ENCODE measurements around the gene KCNAB3. TPM values are rescaled to one million over a fixed set of nuclear protein-coding genes. Genes with fewer than 3 reads are reported as not detected.

The KCNAB3 gene
- polyA plus RNA-seq, 6 donors from 2014 or later, result 0.15 TPM; not detected in 5

DNA sequence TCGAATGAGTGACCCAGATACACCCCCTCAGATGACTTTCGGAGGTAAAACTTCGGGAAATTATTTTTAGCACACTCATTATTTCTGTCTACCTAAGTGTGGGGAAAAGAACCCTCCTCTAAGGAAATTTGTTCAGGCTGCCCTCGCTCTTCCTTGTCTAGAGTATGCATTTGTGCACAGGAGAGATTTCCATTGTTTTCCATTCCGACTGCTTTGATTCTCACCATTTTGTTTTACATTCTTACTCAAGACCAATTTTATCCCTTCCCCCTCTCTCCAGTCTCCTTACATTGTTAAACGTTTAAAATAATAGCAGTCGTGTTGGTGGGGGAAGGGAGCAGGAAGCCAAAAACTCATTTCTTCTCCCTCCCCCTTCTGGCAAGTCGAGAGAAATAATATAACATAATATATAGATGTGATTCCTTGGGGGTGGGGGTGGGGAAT is 42.6 kb downstream of the KCNAB3 start:
- no peaks in the 10 kb centered on the region for H3K36me3 Mint-ChIP-seq
- ATAC-seq (ENCODE audit: low read depth in 2 of 2), result peak; percentile 6 to 17
- H3K27me3 Mint-ChIP-seq, result no peaks in the 10 kb centered on the region
- DNase-seq, result no peak
- H3K4me1 Mint-ChIP-seq, result peaks cover 0 to 9% (median 0%) of the 10 kb centered on the region in 3 donors
- no peak overlapping the region for H3K4me3 Mint-ChIP-seq
- no peaks in the 10 kb centered on the region for H3K9me3 Mint-ChIP-seq
- H3K27ac Mint-ChIP-seq, result no peak overlapping the region

DNA sequence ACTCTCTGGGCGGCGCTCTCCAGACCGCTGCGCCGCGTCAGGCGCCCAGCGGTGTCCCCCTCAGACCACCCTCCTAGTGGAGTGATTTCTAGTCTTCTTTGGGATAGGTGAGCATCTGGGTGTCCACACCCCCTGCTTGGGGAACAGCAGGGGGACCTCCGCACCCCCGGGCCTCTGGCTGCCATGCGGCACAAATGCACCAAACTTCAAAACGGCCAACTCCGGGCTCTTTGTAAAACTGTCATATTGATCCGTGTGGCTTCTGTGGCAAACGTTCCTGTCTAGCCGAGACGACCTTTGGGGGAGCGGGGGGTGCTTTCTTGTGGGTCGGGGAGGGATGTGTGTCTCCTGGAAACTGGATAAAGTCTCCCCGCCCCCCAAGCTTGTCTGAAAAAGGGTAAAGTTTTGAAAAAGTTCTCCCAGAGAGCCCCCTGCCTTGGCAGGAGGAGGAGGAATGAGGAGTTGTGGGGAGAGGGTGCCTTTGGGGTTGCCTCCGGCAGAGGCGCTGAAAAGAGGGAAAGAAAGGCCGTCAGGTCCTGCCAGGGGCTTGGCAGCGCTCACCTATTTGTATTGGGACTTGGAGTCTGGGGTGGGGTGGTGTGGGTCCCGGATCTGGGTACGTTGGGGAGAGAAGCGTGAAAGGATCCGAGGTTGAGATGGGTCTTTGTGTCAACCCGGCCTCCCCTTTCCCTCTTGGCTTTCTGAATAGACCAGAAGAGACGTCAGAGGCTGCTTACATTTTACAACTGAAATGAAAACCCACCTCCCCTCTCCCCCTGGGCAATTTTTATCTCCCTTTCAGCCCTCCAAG is 43.2 kb downstream of the KCNAB3 start:
- DNase-seq, result peak; percentile 28
- H3K27ac Mint-ChIP-seq, result peak overlapping the region in 1 of 6 donors; percentile 97

DNA sequence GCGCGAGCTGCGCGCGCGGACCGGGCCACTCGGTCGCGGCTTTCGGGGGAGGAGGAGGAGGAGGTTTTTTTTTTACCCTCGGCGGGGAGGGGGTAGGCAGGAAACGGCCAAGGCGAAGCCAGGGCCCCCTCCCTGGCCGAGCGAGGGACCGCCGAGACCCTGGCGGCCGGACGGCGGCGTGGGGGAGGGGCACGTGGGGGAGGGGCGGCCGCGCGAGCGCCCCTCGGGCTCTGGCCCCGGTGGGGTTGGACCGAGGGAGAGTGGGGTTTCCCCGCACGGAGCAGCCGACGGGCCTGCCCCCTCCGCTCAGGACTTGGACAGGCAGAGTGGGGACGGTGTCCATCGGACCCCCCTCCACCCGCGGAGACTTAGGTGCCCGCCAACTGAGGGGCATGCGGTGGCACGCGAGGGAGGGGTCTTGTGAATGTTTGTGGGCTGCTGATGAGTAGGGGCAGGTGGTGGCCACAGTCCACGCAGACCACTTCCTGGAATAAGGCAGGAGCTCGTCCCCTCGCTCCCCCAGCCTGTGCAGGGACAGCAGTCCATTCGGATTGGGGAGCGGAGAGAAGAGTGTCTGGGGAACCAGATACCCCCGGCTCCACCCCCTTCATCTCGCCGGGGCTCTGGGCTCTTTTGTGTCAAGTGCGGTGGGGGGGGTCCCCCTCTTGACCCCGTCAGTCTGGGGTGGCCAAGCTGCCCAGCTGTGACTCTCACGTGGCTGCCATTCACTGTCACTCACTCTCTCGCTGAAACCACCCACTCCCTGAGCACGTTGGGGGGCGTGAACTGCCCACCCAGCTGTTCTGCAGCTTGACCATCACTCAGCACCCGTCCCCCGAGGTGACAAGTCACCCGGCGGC is 44.1 kb downstream of the KCNAB3 start:
- no peaks in the 10 kb centered on the region for H3K9me3 Mint-ChIP-seq
- peak; percentile 44 for DNase-seq
- H3K36me3 Mint-ChIP-seq, result no peaks in the 10 kb centered on the region
- peak overlapping the region in 5 of 8 donors; percentile 36 to 81 (median 54) for H3K4me3 Mint-ChIP-seq
- ATAC-seq (ENCODE audit: low read depth in 2 of 2), result peak; percentile 24 to 39
- H3K27me3 Mint-ChIP-seq, result no peaks in the 10 kb centered on the region
- H3K4me1 Mint-ChIP-seq, result peaks cover 0 to 9% (median 0%) of the 10 kb centered on the region in 3 donors
- peak overlapping the region in 1 of 6 donors; percentile 97 for H3K27ac Mint-ChIP-seq

More for the DNA sequence above, 43.2 kb downstream of the KCNAB3 start:
- Mint-ChIP-seq H3K4me3 (no peak overlapping the region), H3K27me3 (no peaks in the 10 kb centered on the region), H3K36me3 (no peaks in the 10 kb centered on the region), H3K9me3 (no peaks in the 10 kb centered on the region), H3K4me1 (peaks cover 0 to 9% (median 0%) of the 10 kb centered on the region in 3 donors)
- peak in 1 of 2 donors; percentile 5 for ATAC-seq (ENCODE audit: low read depth in 2 of 2)

DNA sequence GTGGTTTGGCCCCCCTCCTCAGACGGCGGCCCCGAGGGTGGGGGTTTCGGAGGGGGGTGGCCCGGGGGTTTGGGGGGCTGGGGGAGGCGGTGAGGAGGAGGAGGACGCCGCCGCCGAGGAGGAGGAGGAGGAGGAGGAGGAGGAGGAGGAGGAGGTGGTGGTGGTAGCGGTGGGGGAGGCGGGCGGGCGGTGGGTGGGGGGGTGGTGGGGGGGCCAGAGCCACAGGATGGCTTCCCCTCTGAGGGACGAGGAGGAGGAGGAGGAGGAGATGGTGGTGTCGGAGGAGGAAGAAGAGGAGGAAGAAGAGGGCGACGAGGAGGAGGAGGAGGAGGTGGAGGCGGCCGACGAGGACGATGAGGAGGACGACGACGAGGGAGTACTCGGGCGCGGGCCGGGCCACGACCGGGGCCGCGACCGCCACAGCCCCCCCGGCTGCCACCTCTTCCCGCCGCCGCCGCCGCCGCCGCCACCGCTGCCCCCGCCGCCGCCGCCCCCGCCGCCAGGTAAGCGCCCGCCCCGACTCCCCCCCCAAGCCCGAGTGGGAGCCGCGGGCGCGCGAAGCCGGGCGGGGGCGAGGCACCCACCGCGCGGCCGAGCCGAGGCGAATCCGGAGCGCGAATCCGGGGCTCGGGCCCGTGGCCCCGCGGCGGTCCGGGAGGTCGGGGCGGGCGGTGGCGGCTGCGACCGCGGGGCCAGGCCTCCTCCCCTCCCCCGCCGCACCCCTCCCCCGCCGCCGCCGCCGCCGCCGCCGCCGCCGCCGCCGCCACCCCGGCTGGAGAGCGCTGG is 44.9 kb downstream of the KCNAB3 start:
- ATAC-seq (ENCODE audit: low read depth in 2 of 2) (peak; percentile 6 to 31), DNase-seq (peak; percentile 31)
- Mint-ChIP-seq H3K27me3 (no peaks in the 10 kb centered on the region), H3K36me3 (no peaks in the 10 kb centered on the region), H3K4me3 (peak overlapping the region in 7 of 8 donors; percentile 59 to 93 (median 73)), H3K4me1 (peaks cover 0 to 6% (median 0%) of the 10 kb centered on the region in 3 donors), H3K9me3 (no peaks in the 10 kb centered on the region), H3K27ac (peak overlapping the region in 3 of 6 donors; percentile 25 to 70 (median 61))

DNA sequence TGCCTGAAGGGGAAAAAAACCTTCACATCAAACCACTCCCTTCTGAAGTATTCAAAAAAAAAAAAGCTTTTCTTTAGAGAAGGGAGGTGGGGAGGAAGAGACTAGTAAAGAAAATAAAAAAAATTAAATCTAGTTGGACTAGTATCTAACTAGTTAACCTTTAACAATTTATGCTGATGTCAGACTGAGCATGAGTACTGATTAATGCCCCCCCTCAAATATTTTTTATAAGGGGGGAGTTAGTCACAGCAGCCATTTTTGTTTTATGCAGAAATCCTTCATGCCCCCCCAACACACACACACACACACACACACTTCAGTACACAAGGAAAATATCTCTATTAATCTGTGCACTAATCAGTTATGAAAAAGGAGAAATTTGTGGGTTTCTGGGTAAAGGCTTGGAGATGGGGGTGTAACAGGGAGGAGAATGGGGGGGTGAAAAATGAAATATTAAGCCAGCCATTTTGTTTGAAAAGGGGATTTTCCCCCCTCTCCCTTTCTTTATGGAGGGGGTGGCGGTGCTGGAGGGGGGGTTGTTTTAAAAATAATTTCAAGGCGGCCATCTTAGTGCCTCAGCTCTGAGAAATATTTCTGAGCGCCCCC is 45.8 kb downstream of the KCNAB3 start:
- no peaks in the 10 kb centered on the region for H3K9me3 Mint-ChIP-seq
- H3K4me3 Mint-ChIP-seq, result peak overlapping the region in 7 of 8 donors; percentile 63 to 93 (median 86)
- no peaks in the 10 kb centered on the region for H3K27me3 Mint-ChIP-seq
- ATAC-seq (ENCODE audit: low read depth in 2 of 2), result peak; percentile 7 to 14
- H3K4me1 Mint-ChIP-seq, result peaks cover 0 to 6% (median 0%) of the 10 kb centered on the region in 3 donors
- peak overlapping the region in 4 of 6 donors; percentile 3 to 82 (median 68) for H3K27ac Mint-ChIP-seq
- peak; percentile 29 for DNase-seq
- H3K36me3 Mint-ChIP-seq, result no peaks in the 10 kb centered on the region

DNA sequence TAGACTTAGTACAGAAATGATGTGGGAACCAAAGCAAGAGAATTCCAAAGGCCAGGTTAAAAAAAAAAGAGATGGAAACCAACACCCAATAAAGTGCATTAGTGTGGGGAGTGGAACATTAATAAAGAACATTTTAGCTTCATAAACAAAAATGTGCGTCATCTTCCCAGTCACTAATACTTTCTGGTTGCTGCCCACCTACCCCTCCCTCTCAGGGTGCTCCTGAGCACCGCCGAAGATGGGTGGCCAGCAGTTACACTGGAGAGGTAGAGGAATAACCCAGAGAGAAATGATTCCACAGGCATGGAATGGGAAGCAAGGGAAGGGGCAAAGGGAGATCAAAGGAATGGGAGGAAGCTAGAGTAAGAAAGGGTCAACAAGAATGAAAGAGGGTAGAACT is 47.0 kb downstream of the KCNAB3 start:
- H3K9me3 Mint-ChIP-seq, result no peaks in the 10 kb centered on the region
- H3K27me3 Mint-ChIP-seq, result no peaks in the 10 kb centered on the region
- no peak overlapping the region for H3K4me3 Mint-ChIP-seq
- H3K4me1 Mint-ChIP-seq, result peaks cover 0 to 6% (median 0%) of the 10 kb centered on the region in 3 donors
- no peak overlapping the region for H3K27ac Mint-ChIP-seq
- DNase-seq, result no peak
- H3K36me3 Mint-ChIP-seq, result no peaks in the 10 kb centered on the region
- no peak for ATAC-seq (ENCODE audit: low read depth in 2 of 2)

DNA sequence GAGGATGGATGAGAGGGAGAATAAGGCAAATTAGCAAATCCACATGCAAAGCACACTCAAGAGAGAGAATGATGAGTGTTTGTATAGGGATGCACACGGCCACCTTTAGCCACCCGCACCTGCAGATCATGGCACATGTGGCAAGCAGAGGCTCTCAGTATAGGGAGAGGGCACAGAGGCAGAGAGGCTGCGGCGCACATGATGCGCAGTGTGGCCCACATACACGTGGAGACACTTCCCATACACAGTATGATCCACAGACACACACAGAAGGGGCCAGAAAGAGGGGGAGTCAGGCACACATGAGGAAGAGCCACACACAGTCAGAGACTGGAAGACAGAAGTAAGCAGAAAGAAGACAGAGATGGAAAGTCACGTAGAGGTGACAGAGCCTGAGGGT is 47.6 kb downstream of the KCNAB3 start:
- H3K4me3 Mint-ChIP-seq, result no peak overlapping the region
- H3K36me3 Mint-ChIP-seq, result no peaks in the 10 kb centered on the region
- H3K4me1 Mint-ChIP-seq, result peaks cover 0 to 6% (median 0%) of the 10 kb centered on the region in 3 donors
- no peak for ATAC-seq (ENCODE audit: low read depth in 2 of 2)
- H3K9me3 Mint-ChIP-seq, result no peaks in the 10 kb centered on the region
- no peak for DNase-seq
- H3K27ac Mint-ChIP-seq, result no peak overlapping the region
- H3K27me3 Mint-ChIP-seq, result no peaks in the 10 kb centered on the region

DNA sequence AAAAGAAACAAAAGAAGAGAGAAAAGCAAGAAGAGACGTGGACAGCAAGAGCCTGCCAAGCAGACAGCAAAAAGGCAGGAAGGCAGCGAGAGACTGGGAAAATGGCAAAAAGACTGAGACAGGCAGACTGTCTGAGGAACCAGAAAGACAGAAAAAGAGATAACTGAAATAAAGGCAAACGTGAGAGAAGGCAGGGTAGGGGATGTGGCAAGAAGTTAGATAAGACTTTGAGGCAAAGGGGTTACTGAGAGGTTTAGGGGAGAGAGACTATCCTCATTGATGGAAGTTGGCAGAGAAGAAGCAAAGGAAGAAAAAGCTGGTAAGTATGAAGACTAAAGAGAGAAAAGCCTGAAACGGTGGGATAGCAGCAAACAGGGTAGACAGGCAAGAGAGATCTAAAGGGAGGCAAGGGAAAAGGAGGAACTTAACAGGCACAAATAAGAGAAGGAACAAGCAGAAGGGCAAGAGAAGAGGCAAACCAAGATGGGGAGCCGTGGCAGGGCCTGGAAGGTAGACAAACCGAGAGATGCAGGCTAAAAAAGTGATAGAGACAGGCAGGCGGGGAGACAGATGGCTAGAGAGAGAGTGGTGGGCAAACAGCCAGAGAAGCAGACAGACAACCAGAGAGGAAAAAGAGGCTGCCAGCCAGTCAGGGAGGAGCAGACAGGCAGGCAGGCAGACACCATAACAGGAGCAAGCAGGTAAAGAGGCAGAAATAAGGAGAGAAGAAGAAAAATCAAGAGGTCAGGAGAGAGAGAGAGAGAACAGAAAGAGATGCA is 48.2 kb downstream of the KCNAB3 start:
- no peak overlapping the region for H3K4me3 Mint-ChIP-seq
- no peaks in the 10 kb centered on the region for H3K9me3 Mint-ChIP-seq
- no peak for DNase-seq
- H3K4me1 Mint-ChIP-seq, result peaks cover 1 to 10% (median 3%) of the 10 kb centered on the region in 3 donors
- H3K27ac Mint-ChIP-seq, result no peak overlapping the region
- no peaks in the 10 kb centered on the region for H3K36me3 Mint-ChIP-seq
- H3K27me3 Mint-ChIP-seq, result no peaks in the 10 kb centered on the region
- no peak for ATAC-seq (ENCODE audit: low read depth in 2 of 2)

DNA sequence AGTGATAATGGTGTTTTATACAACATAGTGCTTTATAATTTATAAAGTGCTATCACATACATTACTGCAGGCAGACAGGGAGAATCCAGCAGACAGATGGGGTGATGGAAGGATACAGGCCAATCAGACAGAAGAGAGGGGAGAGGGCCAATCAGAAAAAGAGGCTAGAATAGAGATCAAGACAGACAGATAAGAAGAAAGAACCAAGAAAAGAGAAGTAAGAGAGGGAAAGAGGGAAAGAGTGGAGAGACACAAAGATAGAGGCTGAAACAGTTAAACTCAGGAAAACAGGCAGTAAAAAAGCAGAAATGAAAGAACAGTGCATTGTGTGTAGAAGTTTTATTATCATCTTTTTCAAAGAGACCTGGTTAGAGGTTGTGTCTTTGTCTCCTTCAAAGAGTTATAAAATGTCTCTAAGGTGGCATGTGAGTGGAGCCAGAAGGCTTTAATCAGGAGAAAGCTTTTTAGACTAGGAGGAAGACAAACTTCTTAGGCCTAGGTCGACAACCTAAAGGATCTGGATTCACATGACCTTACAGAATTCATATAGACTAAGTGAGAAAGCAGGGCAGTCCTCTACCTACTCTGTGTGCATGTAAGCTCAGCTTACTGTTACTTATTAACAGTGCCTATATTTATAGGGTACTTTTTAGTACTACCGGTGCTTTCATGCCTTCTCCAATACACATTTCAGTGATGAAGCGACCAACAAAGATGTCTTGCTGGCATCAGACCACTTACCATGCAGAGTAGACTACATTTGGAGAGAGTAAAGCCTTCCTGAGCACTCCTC is 49.4 kb downstream of the KCNAB3 start:
- Mint-ChIP-seq H3K36me3 (no peaks in the 10 kb centered on the region), H3K4me3 (no peak overlapping the region), H3K27ac (no peak overlapping the region), H3K4me1 (peaks cover 6 to 15% (median 8%) of the 10 kb centered on the region in 3 donors), H3K27me3 (no peaks in the 10 kb centered on the region), H3K9me3 (no peaks in the 10 kb centered on the region)
- DNase-seq (no peak), ATAC-seq (ENCODE audit: low read depth in 2 of 2) (no peak)

DNA sequence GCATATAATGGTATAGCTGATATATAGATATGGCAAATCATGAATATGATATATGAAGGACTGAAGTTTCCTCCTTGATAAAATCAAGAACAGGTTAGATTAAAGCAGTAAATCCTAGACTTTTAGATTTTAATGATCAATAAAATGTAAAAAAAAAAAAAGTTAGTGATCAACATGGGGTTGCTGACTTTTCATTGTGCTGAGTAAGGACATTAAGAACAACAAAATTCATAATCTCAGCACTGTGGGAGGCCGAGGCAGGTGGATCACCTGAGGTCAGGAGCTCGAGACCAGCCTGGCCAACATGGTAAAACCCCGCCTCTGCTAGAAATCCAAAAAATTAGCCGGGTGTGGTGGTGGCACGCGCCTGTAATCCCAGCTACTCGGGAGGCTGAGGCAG is 51.4 kb downstream of the KCNAB3 start:
- Mint-ChIP-seq H3K9me3 (no peaks in the 10 kb centered on the region), H3K27ac (no peak overlapping the region), H3K36me3 (no peaks in the 10 kb centered on the region), H3K4me1 (peaks cover 10 to 15% (median 12%) of the 10 kb centered on the region in 3 donors), H3K4me3 (no peak overlapping the region), H3K27me3 (no peaks in the 10 kb centered on the region)
- DNase-seq (no peak), ATAC-seq (ENCODE audit: low read depth in 2 of 2) (no peak)

DNA sequence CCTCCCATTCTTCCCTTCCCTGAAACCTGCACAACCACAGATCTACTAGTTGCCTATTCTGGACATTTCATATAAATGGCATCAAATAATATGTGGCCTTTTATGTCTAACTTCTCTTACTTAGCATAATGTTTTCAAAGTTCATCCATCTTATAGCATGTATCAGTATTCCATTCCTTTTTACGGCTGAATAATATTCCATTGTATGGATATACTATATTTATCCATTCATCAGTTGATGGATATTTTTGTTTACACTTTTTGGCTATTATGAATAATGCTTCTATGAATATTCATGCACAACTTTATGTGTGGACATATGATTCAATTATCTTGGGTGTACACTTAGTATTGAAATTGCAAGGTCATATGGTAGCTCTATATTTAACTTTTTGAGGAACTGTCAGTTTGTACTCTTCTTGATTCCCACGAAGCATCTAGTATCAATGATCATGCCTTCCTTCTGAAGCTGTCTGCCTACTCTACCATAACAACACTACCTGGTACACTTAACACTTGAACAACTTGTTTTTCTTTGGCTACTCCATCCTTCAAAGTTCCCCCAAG is 53.8 kb downstream of the KCNAB3 start:
- Mint-ChIP-seq H3K27ac (peak overlapping the region in 1 of 6 donors; percentile 16), H3K9me3 (no peaks in the 10 kb centered on the region), H3K4me1 (peaks cover 10 to 15% (median 12%) of the 10 kb centered on the region in 3 donors), H3K36me3 (no peaks in the 10 kb centered on the region), H3K27me3 (no peaks in the 10 kb centered on the region), H3K4me3 (no peak overlapping the region)
- DNase-seq (no peak), ATAC-seq (ENCODE audit: low read depth in 2 of 2) (no peak)

Data from naive B cell (primary cell).